ENCODE measurements around the gene C8B. TPM values are rescaled to one million over a fixed set of nuclear protein-coding genes. Genes with fewer than 3 reads are reported as not detected.

The C8B gene
- total and polyA plus RNA-seq, 2 of the 13 experiments (the other 11 are each of a cell fraction or from before 2014, with no cell fraction given), result 8.4 to 11.3 TPM

- no peak for TF ChIP-seq ZNF281 (CRISPR knock-in tag; IDR thresholded peaks at IDR 0.05; ENCODE audit: borderline replicate concordance)
- TF ChIP-seq MIER3 (CRISPR knock-in tag; IDR thresholded peaks at IDR 0.05; ENCODE audit: borderline replicate concordance), result no peak
- peak; percentile 9 for TF ChIP-seq MED1 (CRISPR knock-in tag; IDR thresholded peaks at IDR 0.05)
- TF ChIP-seq FOXC1 (CRISPR knock-in tag; IDR thresholded peaks at IDR 0.05; ENCODE audit: borderline replicate concordance), result 0 out of 2 replicates have a peak, but pooled peaks have one; percentile 39
- peak; percentile 64; the same call in 1 of the 2 replicates for TF ChIP-seq ZNF292 (CRISPR knock-in tag; IDR thresholded peaks at IDR 0.05; ENCODE audit: borderline replicate concordance, low read depth)
- TF ChIP-seq AGO1 (IDR thresholded peaks at IDR 0.05; ENCODE audit: low read depth, low read length, poor library complexity, severe bottlenecking), result no peak
- no peak for TF ChIP-seq ZNF503 (CRISPR knock-in tag; IDR thresholded peaks at IDR 0.05)
- TF ChIP-seq ZNF605 (CRISPR knock-in tag; IDR thresholded peaks at IDR 0.05), result no peak
- 0 out of 2 replicates have a peak, but pooled peaks have one; percentile 47 for TF ChIP-seq PPARG (CRISPR knock-in tag; conservative IDR thresholded peaks at IDR 0.05)
- TF ChIP-seq MTA3 (CRISPR knock-in tag; IDR thresholded peaks at IDR 0.05), result no peak
- peak; percentile 81 for TF ChIP-seq CTCF (CRISPR knock-in tag; IDR thresholded peaks at IDR 0.05)
- TF ChIP-seq NCOR1 (IDR thresholded peaks at IDR 0.05; ENCODE audit: borderline replicate concordance, low read length), result peak; percentile 60; the same call in 1 of the 2 replicates
- 0 out of 2 replicates have a peak, but pooled peaks have one; percentile 36 for TF ChIP-seq ERF (CRISPR knock-in tag; IDR thresholded peaks at IDR 0.05)
- TF ChIP-seq NBN (conservative IDR thresholded peaks at IDR 0.05), result no peak
- TF ChIP-seq MEF2D (CRISPR knock-in tag; IDR thresholded peaks at IDR 0.05), result 0 out of 2 replicates have a peak, but pooled peaks have one; percentile 36
- no peak for TF ChIP-seq ZNF138 (CRISPR knock-in tag; IDR thresholded peaks at IDR 0.05; ENCODE audit: low read depth)
- TF ChIP-seq MXD4 (CRISPR knock-in tag; IDR thresholded peaks at IDR 0.05), result no peak
- TF ChIP-seq, protein P1, sequence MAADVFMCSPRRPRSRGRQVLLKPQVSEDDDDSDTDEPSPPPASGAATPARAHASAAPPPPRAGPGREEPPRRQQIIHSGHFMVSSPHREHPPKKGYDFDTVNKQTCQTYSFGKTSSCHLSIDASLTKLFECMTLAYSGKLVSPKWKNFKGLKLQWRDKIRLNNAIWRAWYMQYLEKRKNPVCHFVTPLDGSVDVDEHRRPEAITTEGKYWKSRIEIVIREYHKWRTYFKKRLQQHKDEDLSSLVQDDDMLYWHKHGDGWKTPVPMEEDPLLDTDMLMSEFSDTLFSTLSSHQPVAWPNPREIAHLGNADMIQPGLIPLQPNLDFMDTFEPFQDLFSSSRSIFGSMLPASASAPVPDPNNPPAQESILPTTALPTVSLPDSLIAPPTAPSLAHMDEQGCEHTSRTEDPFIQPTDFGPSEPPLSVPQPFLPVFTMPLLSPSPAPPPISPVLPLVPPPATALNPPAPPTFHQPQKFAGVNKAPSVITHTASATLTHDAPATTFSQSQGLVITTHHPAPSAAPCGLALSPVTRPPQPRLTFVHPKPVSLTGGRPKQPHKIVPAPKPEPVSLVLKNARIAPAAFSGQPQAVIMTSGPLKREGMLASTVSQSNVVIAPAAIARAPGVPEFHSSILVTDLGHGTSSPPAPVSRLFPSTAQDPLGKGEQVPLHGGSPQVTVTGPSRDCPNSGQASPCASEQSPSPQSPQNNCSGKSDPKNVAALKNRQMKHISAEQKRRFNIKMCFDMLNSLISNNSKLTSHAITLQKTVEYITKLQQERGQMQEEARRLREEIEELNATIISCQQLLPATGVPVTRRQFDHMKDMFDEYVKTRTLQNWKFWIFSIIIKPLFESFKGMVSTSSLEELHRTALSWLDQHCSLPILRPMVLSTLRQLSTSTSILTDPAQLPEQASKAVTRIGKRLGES (CRISPR knock-in tag; IDR thresholded peaks at IDR 0.05; ENCODE audit: borderline replicate concordance), result no peak
- TF ChIP-seq ZNF562 (CRISPR knock-in tag; IDR thresholded peaks at IDR 0.05; ENCODE audit: borderline replicate concordance), result no peak
Measured at GRCh38 chr1:56967900-56968832, 2.4 kb upstream of the C8B start (continued).

All from HepG2 (cell line).